ENCODE data around the gene RFX8.

DNA sequence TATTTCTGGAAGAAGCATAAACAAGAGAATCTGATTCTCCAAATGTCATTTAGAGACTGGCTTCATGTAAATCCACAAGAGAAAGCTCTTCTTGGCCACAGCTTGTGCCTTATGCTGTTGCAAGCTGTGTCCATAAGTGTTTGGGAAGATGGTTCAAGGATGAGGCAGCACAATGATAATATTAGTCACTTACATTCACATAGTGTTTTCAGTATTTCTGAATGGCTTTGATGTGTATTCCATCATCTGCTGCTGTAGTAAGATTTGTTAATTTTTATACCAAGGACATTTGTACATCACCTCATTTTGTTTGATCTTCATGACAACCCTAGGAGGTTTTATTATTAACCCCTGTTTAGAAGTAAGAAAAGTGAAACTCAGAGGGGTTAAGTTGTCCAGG is 117.5 kb downstream of the RFX8 start:
- no peak for TF ChIP-seq POLR2A (IDR thresholded peaks at IDR 0.05)
- TF ChIP-seq, protein P1, sequence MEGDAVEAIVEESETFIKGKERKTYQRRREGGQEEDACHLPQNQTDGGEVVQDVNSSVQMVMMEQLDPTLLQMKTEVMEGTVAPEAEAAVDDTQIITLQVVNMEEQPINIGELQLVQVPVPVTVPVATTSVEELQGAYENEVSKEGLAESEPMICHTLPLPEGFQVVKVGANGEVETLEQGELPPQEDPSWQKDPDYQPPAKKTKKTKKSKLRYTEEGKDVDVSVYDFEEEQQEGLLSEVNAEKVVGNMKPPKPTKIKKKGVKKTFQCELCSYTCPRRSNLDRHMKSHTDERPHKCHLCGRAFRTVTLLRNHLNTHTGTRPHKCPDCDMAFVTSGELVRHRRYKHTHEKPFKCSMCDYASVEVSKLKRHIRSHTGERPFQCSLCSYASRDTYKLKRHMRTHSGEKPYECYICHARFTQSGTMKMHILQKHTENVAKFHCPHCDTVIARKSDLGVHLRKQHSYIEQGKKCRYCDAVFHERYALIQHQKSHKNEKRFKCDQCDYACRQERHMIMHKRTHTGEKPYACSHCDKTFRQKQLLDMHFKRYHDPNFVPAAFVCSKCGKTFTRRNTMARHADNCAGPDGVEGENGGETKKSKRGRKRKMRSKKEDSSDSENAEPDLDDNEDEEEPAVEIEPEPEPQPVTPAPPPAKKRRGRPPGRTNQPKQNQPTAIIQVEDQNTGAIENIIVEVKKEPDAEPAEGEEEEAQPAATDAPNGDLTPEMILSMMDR (IDR thresholded peaks at IDR 0.05): no peak

Data from lower leg skin (tissue), 3 donors.